SK-N-SH (cell line): Measurements from ENCODE around the gene POLN. TPM values are rescaled to one million over a fixed set of nuclear protein-coding genes. Genes with fewer than 3 reads are reported as not detected.

Source experiments
- CTCF ChIA-PET: fragments of 300-600, 350-600 bp; formaldehyde crosslinking; extraction: SDS; loops from one replicate; lab custom pipeline; 2021; lab: Yijun Ruan, JAX
- POLR2A ChIA-PET: fragments of 350-600 bp; sonication (Branson Sonifier 250); formaldehyde crosslinking; extraction: SDS; loops from one replicate; lab custom pipeline; 2020; ENCODE audit warnings: antibody characterized with exemption, inconsistent platforms; lab: Yijun Ruan, JAX
- DNase-seq: peaks from one replicate; pipeline ENCODE4 v3.0.0; 2012
- H2AFZ ChIP-seq: fragments of 200-600 bp; sonication (generic); 2 replicates; pipeline ENCODE4 v1.8.1; 2016; ENCODE audit warnings: antibody characterized with exemption, mild to moderate bottlenecking, low read depth
- H3F3A ChIP-seq: fragments of 200-600 bp; sonication (generic); replicated peaks from 2 replicates; pipeline ENCODE3; 2016; ENCODE audit warnings: antibody characterized with exemption, mild to moderate bottlenecking; ENCODE audit not compliant: insufficient read depth
- H3K27ac ChIP-seq, 2 experiments: fragments of 200-500 bp in 1 of 2; fragments of 200-600 bp in 1 of 2; sonication (Bioruptor generic) in 1 of 2; sonication (generic), shearing (Covaris generic) in 1 of 2; 2 replicates each; pipeline versions ENCODE4 v1.5.1 to v1.6.1; 2014 to 2016; ENCODE audit warnings: low read depth in 2 of 2, inconsistent platforms in 1 of 2, low read length in 1 of 2, mild to moderate bottlenecking in 1 of 2, mixed read lengths in 1 of 2
- H3K27me3 ChIP-seq: fragments of 200-600 bp; sonication (generic), shearing (Covaris generic); 2 replicates; pipeline ENCODE4 v1.6.1; 2016; ENCODE audit warnings: mixed run types; ENCODE audit not compliant: insufficient read depth
- H3K36me3 ChIP-seq, 2 experiments: fragments of 200-500 bp in 1 of 2; fragments of 200-600 bp in 1 of 2; sonication (Bioruptor generic) in 1 of 2; sonication (generic) in 1 of 2; replicated peaks in 1 of 2; 2 replicates each; pipeline versions ENCODE3 to v1.5.1; 2014 to 2016; ENCODE audit warnings: low read length in 1 of 2, mild to moderate bottlenecking in 1 of 2; ENCODE audit not compliant: insufficient read depth in 2 of 2, control insufficient read depth in 1 of 2
- H3K4me1 ChIP-seq, 2 experiments: fragments of 200-500 bp in 1 of 2; fragments of 200-600 bp in 1 of 2; sonication (Bioruptor generic) in 1 of 2; sonication (generic), shearing (Covaris generic) in 1 of 2; 2 replicates each; pipeline versions ENCODE4 v1.5.1 to v1.6.1; 2014 to 2016; ENCODE audit warnings: low read depth in 1 of 2, low read length in 1 of 2, mixed run types in 1 of 2; ENCODE audit not compliant: insufficient read depth in 2 of 2, control insufficient read depth in 1 of 2
- H3K4me2 ChIP-seq: fragments of 200-600 bp; sonication (generic), shearing (Covaris generic); 2 replicates; pipeline ENCODE4 v1.6.1; 2017; ENCODE audit warnings: mixed run types
- H3K4me3 ChIP-seq, 2 experiments: fragments of 200-500 bp in 1 of 2; fragments of 200-600 bp in 1 of 2; sonication (Bioruptor generic) in 1 of 2; sonication (generic), shearing (Covaris generic) in 1 of 2; 2 replicates each; pipeline versions ENCODE4 v1.5.1 to v1.8.1; 2014 to 2016; ENCODE audit warnings: low read depth in 2 of 2, inconsistent platforms in 1 of 2, low read length in 1 of 2, mild to moderate bottlenecking in 1 of 2, mixed read lengths in 1 of 2, moderate library complexity in 1 of 2
- H3K79me2 ChIP-seq: fragments of 200-600 bp; sonication (generic); 2 replicates; pipeline ENCODE4 v1.8.1; 2017; ENCODE audit warnings: mild to moderate bottlenecking; ENCODE audit not compliant: insufficient read depth
- H3K9ac ChIP-seq: fragments of 200-600 bp; sonication (generic); 2 replicates; pipeline ENCODE4 v1.6.1; 2017; ENCODE audit warnings: mixed run types
- H3K9me2 ChIP-seq: fragments of 200-600 bp; sonication (generic); 2 replicates; pipeline ENCODE4 v1.6.1; 2017; ENCODE audit warnings: mixed run types
- H3K9me3 ChIP-seq: fragments of 200-600 bp; sonication (generic); 2 replicates; pipeline ENCODE4 v1.6.1; 2017; ENCODE audit warnings: mixed run types, mild to moderate bottlenecking, moderate library complexity
- H4K20me1 ChIP-seq: fragments of 200-600 bp; sonication (generic); 2 replicates; pipeline ENCODE4 v1.6.1; 2017; ENCODE audit warnings: mild to moderate bottlenecking, mixed run types; ENCODE audit not compliant: insufficient read depth
- CTCF ChIP-seq: fragments of 200-600 bp; sonication (generic); IDR thresholded peaks from 2 replicates; pipeline ENCODE4 v1.6.1; 2017; ENCODE audit warnings: antibody characterized with exemption, mild to moderate bottlenecking, moderate library complexity
- EZH2phosphoT487 ChIP-seq: fragments of 200-600 bp; sonication (generic); IDR thresholded peaks from 2 replicates; pipeline ENCODE4 v1.6.1; 2017; ENCODE audit warnings: low read depth, mixed run types, mild to moderate bottlenecking, antibody characterized with exemption, moderate library complexity, borderline replicate concordance
- FOSL2 ChIP-seq: IDR thresholded peaks from 2 replicates; pipeline ENCODE4 v1.4.0; 2012; ENCODE audit warnings: low read depth, mild to moderate bottlenecking, moderate library complexity, borderline replicate concordance
- FOXJ3 ChIP-seq: sonication (generic); formaldehyde crosslinking; IDR thresholded peaks from 2 replicates; pipeline ENCODE4 v1.5.1; 2020; ENCODE audit warnings: mild to moderate bottlenecking, missing genetic modification reagents
- IRF3 ChIP-seq: fragments of 150-350 bp; IDR thresholded peaks from 2 replicates; pipeline ENCODE4 v1.6.1; 2016; ENCODE audit warnings: mild to moderate bottlenecking, low read depth, low read length
- POLR2AphosphoS5 ChIP-seq: IDR thresholded peaks from 2 replicates; pipeline ENCODE4 v1.6.1; 2012; ENCODE audit warnings: low read depth, low read length
- RFX5 ChIP-seq: IDR thresholded peaks from 2 replicates; pipeline ENCODE4 v1.6.1; 2012; ENCODE audit warnings: mild to moderate bottlenecking, improper control_type of control experiment, low read length
- SIN3A ChIP-seq: IDR thresholded peaks from 2 replicates; pipeline ENCODE4 v1.6.1; 2012; ENCODE audit warnings: low read depth, mild to moderate bottlenecking, low read length, moderate library complexity, borderline replicate concordance
- SMC3 ChIP-seq: IDR thresholded peaks from 2 replicates; pipeline ENCODE4 v1.6.1; 2012; ENCODE audit warnings: low read depth, low read length, improper control_type of control experiment
- TCF12 ChIP-seq: IDR thresholded peaks from 2 replicates; pipeline ENCODE4 v1.4.0; 2012
- ZBTB33 ChIP-seq: IDR thresholded peaks from 2 replicates; pipeline ENCODE4 v1.4.0; 2012; ENCODE audit warnings: low read depth, borderline replicate concordance
- WGBS: methylation state at CpG from one replicate; pipeline ENCODE4 v1.1.6; 2017; ENCODE audit warnings: low lambda C conversion rate; 5-methylcytosine and 5-hydroxymethylcytosine counted together
- polyA plus RNA-seq, 3 experiments: library from polyadenylated mRNA; depleted of rRNA; stranded (reverse); fragments of >200 nt; gene quantifications; 2 replicates each; pipeline ENCODE4 v1.2.3, GENCODE V29; 2012

Gene POLN
- polyA plus RNA-seq, 1 of the 3 experiments (the other 2 are of a cell fraction): 0.67 TPM

GRCh38 chr4:2283199-2283711 is 41.3 kb upstream of the POLN start:
- no peak overlapping the region for H2AFZ ChIP-seq
- no peak overlapping the region for H3K4me3 ChIP-seq
- DNase-seq: no peak
- CTCF ChIA-PET: interaction anchor here (0.5 kb wide), 1 partner anchor 691 kb away, joined by 3 read pairs; no protein-coding TSS in a partner anchor
- POLR2A ChIA-PET: no interaction called here
- H3K27me3 ChIP-seq: no peaks in the 10 kb centered on the region
- no peaks in the 10 kb centered on the region for H3K9me3 ChIP-seq
- peaks cover 0 to 21% of the 10 kb centered on the region in 2 experiments; a peak in 1 of 4 replicates for H3K4me1 ChIP-seq
- WGBS: 63% methylated on average over 3 of the region's 3 CpGs
- no peaks in the 10 kb centered on the region for H4K20me1 ChIP-seq
- H3K27ac ChIP-seq: no peak overlapping the region
- no peaks in the 10 kb centered on the region for H3K79me2 ChIP-seq
- H3K36me3 ChIP-seq: no peaks in the 10 kb centered on the region
- H3K4me2 ChIP-seq: no peak overlapping the region
- H3K9me2 ChIP-seq: no peaks in the 10 kb centered on the region
- no peaks in the 10 kb centered on the region for H3F3A ChIP-seq
- no peak overlapping the region for H3K9ac ChIP-seq
- no peak for TF ChIP-seq FOSL2
- no peak for TF ChIP-seq POLR2AphosphoS5
- no peak for TF ChIP-seq SMC3
- TF ChIP-seq IRF3: no peak
- TF ChIP-seq EZH2phosphoT487: no peak
- no peak for TF ChIP-seq FOXJ3 (CRISPR knock-in tag)
- no peak for TF ChIP-seq CTCF
- TF ChIP-seq RFX5: no peak
- no peak for TF ChIP-seq ZBTB33
- no peak for TF ChIP-seq SIN3A
- TF ChIP-seq TCF12: no peak
